Tibial nerve (tissue), 4 donors: ENCODE data around the gene TP53I3. TPM values are rescaled to one million over a fixed set of nuclear protein-coding genes. Genes with fewer than 3 reads are reported as not detected.

ENCODE experiments used
- DNase-seq, 2 donors: peaks; one replicate each; pipeline ENCODE4 v3.0.0-alpha.2; 2019; ENCODE audit warnings: low spot score in 2 of 2
- H3K27ac ChIP-seq, 4 donors: fragments of 200-600 bp; sonication (generic) in 3 of 4; one replicate each; pipeline ENCODE4 v1.5.1; 2017 to 2019; ENCODE audit warnings: mild to moderate bottlenecking in 1 of 4
- H3K27me3 ChIP-seq, 2 donors: fragments of 200-600 bp; sonication (generic) in 1 of 2; one replicate each; pipeline versions ENCODE4 v1.5.1 to v1.6.0; 2017 to 2019
- H3K36me3 ChIP-seq, 3 donors: fragments of 200-600 bp; sonication (generic); one replicate each; pipeline ENCODE4 v1.5.1; 2018 to 2019
- H3K4me1 ChIP-seq, 4 donors: fragments of 200-600 bp; sonication (generic) in 3 of 4; one replicate each; pipeline ENCODE4 v1.5.1; 2017 to 2019
- H3K4me3 ChIP-seq, 4 donors: fragments of 200-600 bp; sonication (generic) in 3 of 4; one replicate each; pipeline ENCODE4 v1.5.1; 2017 to 2019; ENCODE audit warnings: mild to moderate bottlenecking in 1 of 4, moderate library complexity in 1 of 4
- H3K9me3 ChIP-seq, 4 donors: fragments of 200-600 bp; sonication (generic) in 3 of 4; one replicate each; pipeline ENCODE4 v1.5.1; 2017 to 2019
- EP300 ChIP-seq, 2 donors: sonication (generic); formaldehyde crosslinking; IDR thresholded peaks; one replicate each; pipeline ENCODE4 v1.6.1; 2017; ENCODE audit warnings: antibody characterized with exemption in 2 of 2, mild to moderate bottlenecking in 1 of 2
- POLR2A ChIP-seq, 2 donors: fragments of 450-650 bp; IDR thresholded peaks; one replicate each; pipeline ENCODE4 v1.6.1; 2017; ENCODE audit warnings: antibody characterized with exemption in 2 of 2, mild to moderate bottlenecking in 2 of 2, moderate library complexity in 2 of 2
- WGBS, 2 donors: methylation state at CpG; one replicate each; pipeline ENCODE4 v1.1.5; 2018; 5-methylcytosine and 5-hydroxymethylcytosine counted together
- total RNA-seq, 4 donors: library from RNA; depleted of rRNA; stranded (reverse); fragments of >200 nt; gene quantifications; one replicate each; pipeline ENCODE4 v1.1.0, GENCODE V29; 2016
- TF ChIP-seq, protein P1 (sequence below), 5 experiments: fragments of 200-600 bp in 3 of 5; fragments of 450-650 bp in 2 of 5; sonication (generic) in 3 of 5; IDR thresholded peaks; one replicate each; pipeline ENCODE4 v1.5.1; 2016 to 2019; ENCODE audit warnings: antibody characterized with exemption in 5 of 5, mild to moderate bottlenecking in 3 of 5, moderate library complexity in 2 of 5

TP53I3 gene
- total RNA-seq, 4 donors from 2014 or later: 21.0 to 134 (median 114) TPM

DNA sequence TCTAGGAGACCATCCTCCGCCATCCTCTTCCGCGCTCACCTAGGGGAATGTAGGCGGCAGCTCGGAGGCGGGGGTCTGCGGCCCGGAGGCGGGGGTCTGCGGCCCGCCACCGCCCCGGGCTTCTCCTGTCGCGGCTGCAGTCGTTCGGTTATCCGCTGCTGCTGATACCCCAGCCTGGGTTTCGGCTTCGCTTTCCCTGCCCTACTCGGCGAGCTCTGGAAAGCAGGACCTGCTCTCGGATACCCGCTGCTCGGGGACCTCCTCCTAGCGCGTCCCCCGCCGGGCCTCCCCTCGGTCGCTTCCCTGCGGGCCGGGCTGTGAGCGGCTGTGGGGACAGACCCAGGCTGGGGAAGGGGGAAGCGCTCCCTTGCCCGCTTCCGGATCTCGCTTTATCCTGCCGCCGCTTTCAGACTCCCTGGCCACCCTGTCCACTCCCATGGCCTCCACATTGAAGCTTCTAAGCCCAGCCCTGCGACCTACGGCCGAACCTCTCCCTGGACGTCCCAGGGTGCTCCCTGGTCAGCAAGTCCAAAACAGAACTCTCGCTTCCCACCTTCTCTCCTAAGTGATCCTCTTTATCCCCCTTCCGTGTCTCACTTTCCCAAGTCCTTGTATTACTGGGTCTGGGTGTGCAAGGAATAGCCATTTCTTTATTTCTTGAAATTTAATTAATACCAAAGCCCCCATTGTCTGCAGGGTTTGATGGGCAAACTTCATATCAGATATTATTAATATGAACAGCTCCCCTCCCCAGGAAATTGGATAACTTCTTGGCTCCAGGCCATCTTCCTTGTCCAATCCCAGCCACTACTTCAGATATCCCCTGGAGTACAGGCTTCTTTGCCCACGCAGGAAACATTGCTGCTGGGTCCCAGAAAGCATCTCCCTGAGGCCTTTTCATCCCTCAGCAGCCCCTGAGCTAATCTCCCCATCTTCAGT is 34.3 kb downstream of the TP53I3 start:
- TF ChIP-seq EP300 (IDR thresholded peaks at IDR 0.05): no peak
- no peak for TF ChIP-seq POLR2A (IDR thresholded peaks at IDR 0.05)
- TF ChIP-seq, protein P1, sequence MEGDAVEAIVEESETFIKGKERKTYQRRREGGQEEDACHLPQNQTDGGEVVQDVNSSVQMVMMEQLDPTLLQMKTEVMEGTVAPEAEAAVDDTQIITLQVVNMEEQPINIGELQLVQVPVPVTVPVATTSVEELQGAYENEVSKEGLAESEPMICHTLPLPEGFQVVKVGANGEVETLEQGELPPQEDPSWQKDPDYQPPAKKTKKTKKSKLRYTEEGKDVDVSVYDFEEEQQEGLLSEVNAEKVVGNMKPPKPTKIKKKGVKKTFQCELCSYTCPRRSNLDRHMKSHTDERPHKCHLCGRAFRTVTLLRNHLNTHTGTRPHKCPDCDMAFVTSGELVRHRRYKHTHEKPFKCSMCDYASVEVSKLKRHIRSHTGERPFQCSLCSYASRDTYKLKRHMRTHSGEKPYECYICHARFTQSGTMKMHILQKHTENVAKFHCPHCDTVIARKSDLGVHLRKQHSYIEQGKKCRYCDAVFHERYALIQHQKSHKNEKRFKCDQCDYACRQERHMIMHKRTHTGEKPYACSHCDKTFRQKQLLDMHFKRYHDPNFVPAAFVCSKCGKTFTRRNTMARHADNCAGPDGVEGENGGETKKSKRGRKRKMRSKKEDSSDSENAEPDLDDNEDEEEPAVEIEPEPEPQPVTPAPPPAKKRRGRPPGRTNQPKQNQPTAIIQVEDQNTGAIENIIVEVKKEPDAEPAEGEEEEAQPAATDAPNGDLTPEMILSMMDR (IDR thresholded peaks at IDR 0.05): no peak
- Histone ChIP-seq H3K27ac (peak overlapping the region; percentile 37 to 81 (median 66)), H3K36me3 (peaks cover 0 to 4% (median 0%) of the 10 kb centered on the region in 3 donors), H3K4me1 (peaks cover 0 to 37% (median 15%) of the 10 kb centered on the region in 4 donors), H3K27me3 (no peaks in the 10 kb centered on the region), H3K4me3 (peak overlapping the region; percentile 73 to 90 (median 78)), H3K9me3 (no peaks in the 10 kb centered on the region)
- 6 to 9% methylated on average over 25 to 26 of the region's 47 CpGs for WGBS, 2 donors
- no peak for DNase-seq

GRCh38 chr2:24049485-24050021 is 35.1 kb downstream of the TP53I3 start, which contains the start of gene FKBP1B:
TSS of gene FKBP1B (plus strand) at chr2:24049741. CDS start at chr2:24049850, 109 bp downstream.
- WGBS, 2 donors: 0 to 3% methylated on average over 30 to 37 of the region's 52 CpGs
- TF ChIP-seq POLR2A (IDR thresholded peaks at IDR 0.05): peak in 1 of 2 donors; percentile 59
- no peak for TF ChIP-seq EP300 (IDR thresholded peaks at IDR 0.05)
- Histone ChIP-seq H3K36me3 (peaks cover 0 to 4% (median 0%) of the 10 kb centered on the region in 3 donors), H3K4me1 (peaks cover 0 to 37% (median 15%) of the 10 kb centered on the region in 4 donors), H3K9me3 (no peaks in the 10 kb centered on the region), H3K27ac (peak within 1 kb of the TSS; percentile 37 to 81 (median 66)), H3K27me3 (no peaks in the 10 kb centered on the region), H3K4me3 (peak within 1 kb of the TSS; percentile 73 to 90 (median 78))
- DNase-seq: peak; percentile 9 to 21

- Histone ChIP-seq H3K27me3 (no peaks in the 10 kb centered on the region), H3K4me3 (peak overlapping the region; percentile 73 to 90 (median 78)), H3K27ac (peak overlapping the region in 1 of 4 donors; percentile 70), H3K36me3 (no peaks in the 10 kb centered on the region), H3K4me1 (peaks cover 0 to 37% (median 15%) of the 10 kb centered on the region in 4 donors), H3K9me3 (no peaks in the 10 kb centered on the region)
- DNase-seq: no peak
- WGBS, 2 donors: 18 to 28% methylated on average over 23 of the region's 23 CpGs
- no peak for TF ChIP-seq EP300 (IDR thresholded peaks at IDR 0.05)
- TF ChIP-seq, protein P1 (IDR thresholded peaks at IDR 0.05): no peak
- no peak for TF ChIP-seq POLR2A (IDR thresholded peaks at IDR 0.05)
Measured at GRCh38 chr2:24048769-24049484, 35.7 kb downstream of the TP53I3 start.

GRCh38 chr2:24047703-24048033 is 37.0 kb downstream of the TP53I3 start:
- TF ChIP-seq POLR2A (IDR thresholded peaks at IDR 0.05) (no peak), EP300 (IDR thresholded peaks at IDR 0.05) (no peak)
- TF ChIP-seq, protein P1 (IDR thresholded peaks at IDR 0.05): no peak
- Histone ChIP-seq H3K27ac (peak overlapping the region in 2 of 4 donors; percentile 56 to 86), H3K4me1 (peaks cover 0 to 37% (median 15%) of the 10 kb centered on the region in 4 donors), H3K9me3 (no peaks in the 10 kb centered on the region), H3K27me3 (no peaks in the 10 kb centered on the region), H3K4me3 (peak overlapping the region in 2 of 4 donors; percentile 84 to 90), H3K36me3 (no peaks in the 10 kb centered on the region)
- 42 to 46% methylated on average over 8 of the region's 8 CpGs for WGBS, 2 donors
- no peak for DNase-seq

DNA sequence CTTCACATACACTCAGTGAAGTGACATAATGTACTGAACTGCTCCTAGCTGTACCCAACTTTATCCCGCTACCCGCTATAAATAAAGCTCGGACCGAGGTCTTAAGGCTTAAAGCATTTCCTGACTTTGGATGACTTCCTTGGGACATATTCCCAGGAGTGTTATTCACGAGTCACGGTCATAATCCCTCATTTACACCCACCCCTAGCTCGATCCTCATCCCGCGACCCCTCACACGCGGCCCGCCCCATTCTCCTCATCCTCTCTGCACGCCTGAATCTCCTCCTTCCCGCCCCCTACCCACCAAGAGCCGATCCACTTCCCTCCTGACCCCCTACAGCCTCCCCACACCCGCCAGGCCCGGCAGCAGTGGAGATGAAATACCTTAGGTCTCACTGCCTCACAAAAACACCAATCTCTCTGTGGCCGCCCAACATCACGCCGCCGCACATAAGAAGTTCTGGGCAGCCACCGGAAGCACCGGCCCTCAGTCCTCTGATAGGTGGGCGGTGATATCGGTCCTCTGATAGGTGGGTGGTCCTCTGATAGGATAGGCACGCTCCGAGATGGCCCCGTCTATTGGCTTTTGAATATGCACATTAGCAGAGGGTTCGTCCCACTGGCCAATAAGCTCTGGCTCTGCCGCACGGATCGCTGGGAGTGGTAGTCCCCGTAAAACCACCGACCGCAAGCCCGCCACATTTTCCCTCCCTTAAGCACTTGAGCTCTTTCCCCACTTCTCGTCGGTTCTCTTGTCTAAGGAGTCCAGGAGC is 37.5 kb downstream of the TP53I3 start, which contains the start of gene WDCP:
Gene WDCP, minus strand, starts transcription at position 462 of the 773 bp plus-strand sequence. CDS start 7,897 bp downstream, outside the sequence.
- no peaks in the 10 kb centered on the region for H3K9me3 ChIP-seq
- TF ChIP-seq POLR2A (IDR thresholded peaks at IDR 0.05) (peak in 1 of 2 donors; percentile 84), EP300 (IDR thresholded peaks at IDR 0.05) (peak in 1 of 2 donors; percentile 90)
- TF ChIP-seq, protein P1 (IDR thresholded peaks at IDR 0.05): peak in 1 of 5 experiments; percentile 21
- H3K27ac ChIP-seq: peak within 1 kb of the TSS in 3 of 4 donors; percentile 75 to 86 (median 81)
- H3K4me3 ChIP-seq: peak within 1 kb of the TSS; percentile 73 to 90 (median 80)
- peak; percentile 91 to 95 for DNase-seq
- H3K4me1 ChIP-seq: peaks cover 0 to 37% (median 15%) of the 10 kb centered on the region in 4 donors
- 1% methylated on average over 38 of the region's 38 CpGs for WGBS, 2 donors
- H3K36me3 ChIP-seq: no peaks in the 10 kb centered on the region
- no peaks in the 10 kb centered on the region for H3K27me3 ChIP-seq
